ENCODE data around the gene REEP1.
"Not testable (repeated sequence)": the region's sequence is repeated elsewhere in the genome, so short reads cannot be mapped to it uniquely, and the experiment has no call there.

Gene REEP1

GRCh38 chr2:86280191-86280667 lies 57.2 kb downstream of the REEP1 start:
- no peak for DNase-seq

DNA sequence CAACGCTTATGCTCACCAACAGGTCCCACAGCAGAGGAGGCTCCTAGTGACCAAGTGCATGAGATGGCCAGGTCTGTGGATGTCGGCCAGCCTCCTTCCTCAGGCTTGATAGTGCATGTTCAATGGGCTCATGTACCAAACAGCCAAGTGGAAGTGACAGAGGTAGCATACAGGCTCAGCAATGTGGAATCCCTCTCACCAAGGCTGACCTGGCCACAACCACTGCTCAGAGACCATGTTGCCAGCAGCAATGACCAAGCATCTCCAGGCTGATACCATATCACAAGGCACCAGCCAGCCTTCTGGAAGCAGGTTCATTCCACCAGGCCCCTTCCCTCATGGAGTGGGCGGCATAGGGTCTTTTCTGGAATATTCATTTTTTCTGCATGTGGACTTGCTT lies 61.5 kb downstream of the REEP1 start:
- DNase-seq, result no peak

DNA sequence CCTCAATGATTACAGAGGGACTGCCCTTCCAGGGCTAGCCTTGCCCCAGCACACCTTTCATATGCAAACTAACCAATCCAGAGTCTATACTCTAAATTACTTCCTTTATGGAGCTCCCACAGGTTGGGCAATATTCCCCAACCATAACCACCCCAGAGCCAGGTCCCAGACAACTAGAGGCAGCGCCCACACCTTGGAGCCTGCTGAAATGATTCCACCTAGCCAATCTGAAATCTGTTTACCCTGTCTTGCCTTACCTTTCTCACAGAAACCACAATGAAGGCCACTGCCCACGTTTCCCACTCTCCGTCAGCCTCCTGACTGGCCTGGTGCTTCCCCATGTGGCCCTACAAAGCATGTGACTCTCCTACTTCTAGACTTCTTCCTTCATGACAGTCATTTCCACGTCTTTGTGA lies 62.0 kb downstream of the REEP1 start:
- DNase-seq, result no peak

DNA sequence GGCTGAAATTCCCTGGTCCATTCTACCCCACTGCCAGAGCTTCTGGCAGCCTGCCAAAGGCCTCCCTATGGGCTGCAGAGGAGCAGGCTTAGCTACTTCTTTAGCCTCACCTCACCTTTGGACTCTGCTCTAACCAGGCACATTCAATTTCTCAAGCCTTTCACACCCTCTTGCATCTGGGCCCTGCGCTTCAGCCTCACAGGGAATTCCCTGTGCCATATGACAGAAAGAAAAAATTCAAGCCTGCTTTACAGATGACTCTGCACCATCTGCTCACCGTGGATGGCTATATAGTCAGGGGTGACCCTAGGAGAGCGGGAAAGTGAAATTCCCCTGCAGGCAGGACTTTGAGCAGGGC lies 62.5 kb downstream of the REEP1 start:
- no peak for DNase-seq

DNA sequence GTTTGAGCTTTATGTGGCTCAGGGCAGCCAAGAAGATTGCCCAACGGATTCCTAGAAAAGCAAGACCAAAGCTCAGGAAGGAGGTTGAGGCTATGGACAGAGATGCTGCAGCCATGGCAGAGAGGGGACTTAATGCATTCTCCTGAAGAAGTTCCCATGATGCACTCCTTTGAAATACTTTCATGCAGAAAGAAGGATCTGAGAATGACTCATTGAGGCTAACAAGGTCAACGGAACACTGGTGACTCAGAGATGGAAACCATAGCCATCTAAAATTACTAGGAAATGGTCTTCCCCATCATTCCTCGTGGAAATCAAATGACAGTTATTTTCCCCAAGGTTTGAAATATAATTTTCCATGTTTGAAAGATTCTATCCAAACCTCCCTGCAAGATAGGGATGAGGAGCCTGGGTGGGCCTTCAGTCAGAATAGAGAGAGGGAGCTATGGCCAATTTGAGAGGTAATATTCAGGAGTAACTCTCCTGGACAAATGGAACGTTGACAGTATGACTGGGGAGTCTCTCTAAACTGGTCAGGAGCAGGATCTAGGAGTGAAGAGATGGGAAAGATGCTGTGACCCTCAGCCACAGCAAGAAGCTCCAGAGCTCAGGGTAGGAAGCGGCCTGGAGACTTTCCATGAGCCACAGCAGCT lies 63.0 kb downstream of the REEP1 start:
- no peak for DNase-seq

- no peak for DNase-seq
Measured at GRCh38 chr2:86272111-86272510, 65.3 kb downstream of the REEP1 start.

DNA sequence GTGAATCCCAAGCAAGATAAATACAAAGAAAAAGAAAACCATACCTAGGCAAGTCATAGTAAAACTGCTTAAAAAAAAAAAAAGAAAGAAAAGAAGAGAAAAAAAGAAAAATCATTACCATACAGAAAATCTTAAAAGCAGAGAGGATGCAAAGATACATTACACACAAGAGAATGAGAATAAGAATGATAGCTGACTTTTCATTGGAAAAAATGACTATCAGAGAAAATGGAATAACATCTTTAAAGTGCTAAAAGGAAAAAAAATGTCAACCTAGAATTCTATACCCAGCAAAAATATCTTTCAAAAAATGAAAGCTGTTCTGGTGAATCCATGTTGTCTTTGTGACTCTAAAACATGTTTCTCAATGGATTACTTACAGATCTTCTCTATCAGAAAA lies 66.2 kb downstream of the REEP1 start:
- no peak for DNase-seq

- no peak for DNase-seq
Measured at GRCh38 chr2:86263956-86264355, 73.5 kb downstream of the REEP1 start.

DNA sequence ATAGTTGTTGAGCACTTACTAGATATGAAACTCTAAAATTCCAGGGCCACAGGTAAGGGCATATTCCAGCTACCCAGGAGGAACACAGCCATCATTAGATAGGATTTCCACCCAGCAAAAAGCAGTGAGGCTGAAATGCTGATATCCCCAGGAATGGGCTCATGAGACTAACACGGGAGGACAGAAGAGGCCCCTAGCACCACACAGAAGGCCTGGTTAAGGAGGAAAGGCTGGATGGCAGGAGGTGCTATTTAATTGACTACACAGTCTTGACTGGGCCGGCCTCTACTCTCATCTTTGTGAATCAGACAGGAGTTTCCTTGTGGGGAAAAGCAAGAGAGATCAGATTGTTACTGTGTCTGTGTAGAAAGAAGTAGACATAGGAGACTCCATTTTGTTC lies 76.4 kb downstream of the REEP1 start:
- no peak for DNase-seq

DNA sequence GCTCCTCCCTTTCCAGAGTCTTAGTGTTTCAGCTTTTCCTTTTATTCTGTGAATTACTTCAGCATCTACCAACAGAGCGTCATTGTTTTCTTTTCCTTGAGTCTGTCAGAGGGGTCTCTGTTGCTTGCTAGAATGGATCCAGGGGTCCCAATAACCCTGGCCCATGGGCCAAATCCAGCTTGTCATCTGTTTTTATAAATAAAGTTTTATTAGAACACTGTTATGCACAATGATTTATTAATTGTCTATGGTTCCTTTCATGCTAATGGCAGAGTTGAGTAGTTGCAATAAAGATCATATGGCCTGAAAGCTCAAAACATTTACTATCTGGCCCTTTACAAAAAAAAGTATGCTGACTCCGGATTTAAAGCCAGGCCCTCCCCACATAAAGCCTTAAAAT lies 79.3 kb downstream of the REEP1 start:
- no peak for DNase-seq

- no peak for DNase-seq
Measured at GRCh38 chr2:86256982-86257381, 80.4 kb downstream of the REEP1 start.

DNA sequence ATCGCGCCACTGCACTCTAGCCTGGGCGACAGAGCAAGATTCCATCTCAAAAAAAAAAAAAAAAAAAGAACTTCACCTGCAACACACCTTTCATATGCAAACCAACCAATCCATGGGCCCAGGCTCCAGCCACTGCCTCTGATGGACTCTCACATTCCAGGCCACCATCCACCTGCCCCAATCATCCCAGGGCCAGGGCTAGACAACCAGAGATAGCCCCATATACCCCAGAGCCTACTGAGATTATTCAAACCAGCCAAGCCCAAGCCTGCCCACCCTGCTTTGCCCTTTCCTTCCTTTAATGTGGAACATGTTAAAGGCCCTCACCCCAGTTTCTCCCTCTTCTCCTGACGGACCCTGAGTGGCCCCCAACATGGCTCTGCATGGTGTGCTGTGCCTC lies 81.1 kb downstream of the REEP1 start:
- no peak for DNase-seq

GRCh38 chr2:86254576-86255538 lies 82.6 kb downstream of the REEP1 start:
- DNase-seq, result no peak

GRCh38 chr2:86253424-86253823 lies 84.0 kb downstream of the REEP1 start:
- DNase-seq, result no peak

DNA sequence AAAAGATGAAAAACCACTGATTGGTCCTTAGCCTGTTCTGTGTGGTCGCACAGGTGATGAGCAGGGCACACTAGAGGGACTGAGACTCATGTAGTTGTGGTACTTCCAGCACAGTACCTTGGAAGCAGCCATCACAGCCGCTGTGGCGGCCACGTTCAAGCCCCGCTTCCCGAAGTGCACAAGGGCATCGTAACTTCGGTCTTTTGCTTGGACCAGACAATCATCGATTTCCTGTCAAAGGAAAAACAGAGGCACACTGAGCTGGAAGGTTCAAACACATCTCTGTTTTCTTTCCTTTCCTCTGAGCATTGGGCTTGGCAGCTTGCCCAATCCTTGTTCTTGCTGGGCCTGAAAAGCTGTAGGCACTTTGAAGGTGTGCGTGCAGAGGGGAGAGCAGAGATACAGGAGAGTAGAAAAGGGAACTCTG lies 85.6 kb downstream of the REEP1 start:
- no peak for DNase-seq

DNA sequence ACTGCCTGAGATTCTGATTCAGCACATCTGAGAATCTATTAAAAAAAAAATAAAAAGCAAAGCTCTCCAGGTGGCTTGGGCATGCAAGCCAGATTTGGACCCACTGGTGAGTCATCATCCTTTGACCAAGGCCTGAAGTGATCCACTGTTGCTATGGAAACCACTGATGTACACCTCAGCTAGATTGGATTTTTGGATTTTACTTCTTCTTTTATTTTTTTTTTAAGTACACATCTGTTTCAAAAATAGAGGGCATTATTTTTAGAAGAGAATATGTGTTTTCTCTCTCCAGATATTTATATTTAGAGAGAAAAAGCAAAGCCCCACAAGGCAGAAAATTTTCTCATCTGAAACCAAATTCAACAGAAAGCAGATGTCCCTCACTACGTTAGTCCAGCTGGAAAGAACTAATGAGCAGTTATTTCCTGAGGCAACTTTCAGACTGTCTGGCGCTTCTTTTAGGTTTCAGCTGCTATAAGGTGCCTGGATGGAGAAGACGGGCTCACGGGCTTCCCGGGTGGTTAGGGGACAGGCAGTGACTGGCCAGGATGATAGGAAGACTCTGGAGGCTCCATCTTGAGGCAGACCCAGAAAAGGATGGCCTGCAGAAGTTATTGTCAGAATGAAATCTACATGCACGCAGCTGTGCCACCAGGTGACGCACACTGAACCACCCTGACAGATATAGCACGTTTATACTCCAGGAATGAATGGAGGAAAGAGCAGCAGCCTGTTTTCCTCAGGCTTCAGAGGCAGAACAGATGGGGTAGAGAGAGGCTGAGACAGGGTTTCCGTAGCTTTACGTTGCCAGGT lies 87.6 kb downstream of the REEP1 start:
- peak in 1 of 2 experiments; percentile 12 for DNase-seq

- DNase-seq, result no peak
Measured at GRCh38 chr2:86249176-86249575, 88.2 kb downstream of the REEP1 start.

GRCh38 chr2:86245222-86245621 lies 92.2 kb downstream of the REEP1 start:
- not testable (repeated sequence) for DNase-seq

DNA sequence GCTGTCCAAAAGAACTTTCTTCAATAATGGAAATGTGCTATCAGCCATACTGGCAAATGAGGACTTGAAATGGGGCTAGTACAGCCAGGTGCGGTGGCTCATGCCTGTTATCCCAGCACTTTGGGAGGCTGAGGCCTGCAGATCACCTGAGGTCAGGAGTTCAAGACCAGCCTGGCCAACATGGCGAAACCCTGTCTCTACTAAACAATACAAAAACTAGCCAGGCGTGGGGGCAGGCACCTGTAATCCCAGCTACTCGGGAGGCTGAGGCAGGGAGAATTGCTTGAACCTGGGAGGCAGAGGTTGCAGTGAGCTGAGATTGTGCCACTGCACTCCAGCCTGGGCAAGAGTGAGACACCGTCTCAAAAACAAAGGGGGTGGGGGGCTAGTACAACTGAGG lies 92.6 kb downstream of the REEP1 start:
- DNase-seq, result not testable (repeated sequence)

- DNase-seq, result no peak
Measured at GRCh38 chr2:86243950-86244733, 93.3 kb downstream of the REEP1 start.

GRCh38 chr2:86243272-86243671 lies 94.2 kb downstream of the REEP1 start:
- DNase-seq, result no peak

- no peak for DNase-seq
Measured at GRCh38 chr2:86241611-86242010, 95.8 kb downstream of the REEP1 start.
